GM23248 (cell line): Measurements from ENCODE around the gene ENOX1. TPM values are rescaled to one million over a fixed set of nuclear protein-coding genes. Genes with fewer than 3 reads are reported as not detected.

ENCODE experiments used
- DNase-seq: peaks from one replicate; pipeline ENCODE4 v3.0.0-alpha.2; 2015
- H2AFZ ChIP-seq: fragments of 200-600 bp; sonication (generic); 2 replicates; pipeline ENCODE4 v1.6.1; 2016; ENCODE audit warnings: antibody characterized with exemption
- H3F3A ChIP-seq: fragments of 200-600 bp; sonication (generic); 2 replicates; pipeline ENCODE4 v1.6.1; 2016; ENCODE audit warnings: mild to moderate bottlenecking, antibody characterized with exemption, mixed run types; ENCODE audit not compliant: insufficient read depth
- H3K27ac ChIP-seq: fragments of 200-600 bp; sonication (generic); 2 replicates; pipeline ENCODE4 v1.5.1; 2016; ENCODE audit warnings: mild to moderate bottlenecking
- H3K27me3 ChIP-seq: fragments of 200-600 bp; sonication (generic); replicated peaks from 2 replicates; pipeline ENCODE4 v1.6.1; 2016; ENCODE audit warnings: mild to moderate bottlenecking; ENCODE audit not compliant: insufficient read depth
- H3K36me3 ChIP-seq: fragments of 200-600 bp; sonication (generic); 2 replicates; pipeline ENCODE4 v1.6.1; 2016; ENCODE audit warnings: low read depth, mild to moderate bottlenecking
- H3K4me1 ChIP-seq: fragments of 200-600 bp; sonication (generic); 2 replicates; pipeline ENCODE4 v1.6.1; 2016; ENCODE audit warnings: mild to moderate bottlenecking; ENCODE audit not compliant: insufficient read depth
- H3K4me2 ChIP-seq: fragments of 200-600 bp; sonication (generic); one replicate; pipeline ENCODE4 v1.6.1; 2016; ENCODE audit warnings: mild to moderate bottlenecking; ENCODE audit not compliant: unreplicated experiment
- H3K4me3 ChIP-seq: fragments of 200-600 bp; sonication (generic); 2 replicates; pipeline ENCODE4 v1.5.1; 2016; ENCODE audit warnings: mild to moderate bottlenecking
- H3K79me2 ChIP-seq: fragments of 200-600 bp; sonication (generic); 2 replicates; pipeline ENCODE4 v1.6.1; 2016; ENCODE audit warnings: mild to moderate bottlenecking; ENCODE audit not compliant: insufficient read depth
- H3K9ac ChIP-seq: fragments of 200-600 bp; sonication (generic); 2 replicates; pipeline ENCODE4 v1.6.1; 2016; ENCODE audit warnings: mild to moderate bottlenecking
- H3K9me2 ChIP-seq: fragments of 200-600 bp; sonication (generic); 2 replicates; pipeline ENCODE4 v1.6.1; 2016; ENCODE audit warnings: mixed run types, mild to moderate bottlenecking, moderate library complexity; ENCODE audit not compliant: insufficient read depth
- H3K9me3 ChIP-seq: fragments of 200-600 bp; sonication (generic); one replicate; pipeline ENCODE4 v1.6.1; 2017; ENCODE audit warnings: low read depth
- H4K20me1 ChIP-seq: fragments of 200-600 bp; sonication (generic); 2 replicates; pipeline ENCODE4 v1.6.0; 2016; ENCODE audit not compliant: insufficient read depth
- EZH2 ChIP-seq: fragments of 200-600 bp; sonication (generic); IDR thresholded peaks from 2 replicates; pipeline ENCODE4 v1.6.1; 2018; ENCODE audit warnings: antibody characterized with exemption, mild to moderate bottlenecking; ENCODE audit not compliant: insufficient read depth, poor library complexity, severe bottlenecking
- EZH2phosphoT487 ChIP-seq: fragments of 200-600 bp; sonication (generic); IDR thresholded peaks from 2 replicates; pipeline ENCODE4 v1.6.1; 2018; ENCODE audit warnings: antibody characterized with exemption, moderate library complexity, mild to moderate bottlenecking, low read depth; ENCODE audit not compliant: insufficient read depth
- WGBS, 2 experiments: methylation state at CpG; one replicate each; pipeline ENCODE4 v1.1.6; 2015 to 2017; ENCODE audit warnings: low lambda C conversion rate in 2 of 2, low coverage in 1 of 2; ENCODE audit errors: missing lambda C conversion rate in 2 of 2; 5-methylcytosine and 5-hydroxymethylcytosine counted together
- in situ Hi-C: fragments of 300-500 bp; cut with MboI; formaldehyde crosslinking; loops from 2 replicates; pipeline ENCODE4 v1.15.0; 2020
- polyA plus RNA-seq: library from polyadenylated mRNA; unstranded; fragments of >200 nt; fragmentation: Nextera tagmentation; extraction: Ambion mirVana; gene quantifications from 2 replicates; pipeline ENCODE4 v1.2.1, GENCODE V29; 2016
- total RNA-seq: library from RNA; depleted of rRNA; stranded (reverse); fragments of >200 nt; shearing (Covaris generic); gene quantifications from 2 replicates; pipeline ENCODE4 v1.2.3, GENCODE V29; 2014

The ENOX1 gene
- total and polyA plus RNA-seq, 2 experiments from 2014 or later, result 1.8 to 3.2 TPM

DNA sequence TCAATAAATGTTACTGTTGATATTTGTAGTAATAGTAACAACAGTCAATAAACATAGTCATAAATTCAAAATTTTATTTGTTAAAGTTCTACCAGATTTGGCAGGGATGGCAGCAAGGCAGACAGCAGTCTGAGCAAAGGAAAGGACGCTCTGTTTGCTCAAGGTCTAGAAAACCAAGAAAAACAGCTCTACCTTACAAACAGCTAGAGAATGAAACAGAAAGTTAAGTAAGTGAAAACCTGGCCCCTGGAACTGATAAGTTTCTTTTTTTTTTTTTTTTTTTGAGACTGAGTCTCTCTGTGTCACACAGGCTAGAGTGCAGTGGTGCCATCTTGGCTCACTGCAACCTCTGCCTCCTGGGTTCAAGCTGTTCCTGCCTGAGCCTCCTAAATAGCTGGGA is 27.9 kb downstream of the ENOX1 start:
- Histone ChIP-seq H3K36me3 (no peaks in the 10 kb centered on the region), H3K27me3 (no peaks in the 10 kb centered on the region), H3K9me3 (no peaks in the 10 kb centered on the region), H2AFZ (no peak overlapping the region), H3K4me3 (no peak overlapping the region), H4K20me1 (no peaks in the 10 kb centered on the region), H3K79me2 (no peaks in the 10 kb centered on the region), H3K4me1 (no peaks in the 10 kb centered on the region), H3K4me2 (no peak overlapping the region), H3F3A (no peaks in the 10 kb centered on the region), H3K9me2 (no peaks in the 10 kb centered on the region), H3K27ac (no peak overlapping the region), H3K9ac (no peak overlapping the region)
- 89 to 90% methylated on average over 1 of the region's 1 CpG for WGBS, 2 experiments
- TF ChIP-seq EZH2phosphoT487, result no peak
- no peak for TF ChIP-seq EZH2
- in situ Hi-C loops, result no loop called here
- no peak for DNase-seq

DNA sequence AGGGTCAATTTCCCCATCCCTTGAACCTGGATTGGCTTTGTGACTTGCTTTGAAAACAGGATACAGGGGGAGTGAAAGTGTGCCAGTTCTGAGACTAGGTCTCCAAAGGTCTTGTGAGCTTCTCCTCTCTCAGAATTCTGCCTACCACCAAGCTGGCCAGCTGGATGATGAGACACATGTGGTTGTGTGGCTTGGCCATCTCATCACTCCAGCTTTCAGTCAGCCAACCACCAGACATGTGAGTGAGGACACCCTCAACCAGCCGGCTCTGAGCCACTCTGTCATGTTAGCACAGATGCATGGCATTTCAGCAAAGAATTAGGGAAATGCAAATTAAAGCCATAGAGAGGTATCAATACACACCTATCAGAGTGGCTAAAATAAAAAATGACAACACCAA is 29.5 kb downstream of the ENOX1 start:
- in situ Hi-C loops, result no loop called here

DNA sequence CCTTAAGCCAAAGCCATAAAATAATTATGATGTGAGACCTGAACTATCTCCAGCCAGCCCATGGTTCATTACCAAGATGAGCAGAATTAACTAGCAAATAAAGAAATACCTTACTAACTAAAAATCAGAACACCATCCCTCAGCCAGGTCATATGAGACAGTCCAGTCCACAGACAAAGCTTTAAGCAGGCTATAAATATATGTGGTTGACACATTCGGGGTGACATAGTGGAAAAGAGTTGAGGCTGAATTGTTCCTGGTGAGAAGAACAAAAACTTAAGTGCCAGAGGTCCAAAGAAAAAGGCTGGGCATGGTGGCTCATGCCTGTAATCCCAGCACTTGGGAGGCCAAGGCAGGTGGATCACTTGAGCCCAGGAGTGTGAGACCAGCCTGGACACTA is 30.9 kb downstream of the ENOX1 start:
- no peaks in the 10 kb centered on the region for H3K27me3 ChIP-seq
- TF ChIP-seq EZH2phosphoT487 (no peak), EZH2 (no peak)
- no peak overlapping the region for H2AFZ ChIP-seq
- H3F3A ChIP-seq, result no peaks in the 10 kb centered on the region
- WGBS, 2 experiments, result 39 to 47% methylated on average over 1 of the region's 1 CpG
- H4K20me1 ChIP-seq, result no peaks in the 10 kb centered on the region
- no peak overlapping the region for H3K4me3 ChIP-seq
- no peak overlapping the region for H3K27ac ChIP-seq
- DNase-seq, result no peak
- H3K4me1 ChIP-seq, result no peaks in the 10 kb centered on the region
- no peaks in the 10 kb centered on the region for H3K79me2 ChIP-seq
- no peaks in the 10 kb centered on the region for H3K9me2 ChIP-seq
- no peaks in the 10 kb centered on the region for H3K36me3 ChIP-seq
- no peaks in the 10 kb centered on the region for H3K9me3 ChIP-seq
- H3K4me2 ChIP-seq, result no peak overlapping the region
- H3K9ac ChIP-seq, result no peak overlapping the region
- in situ Hi-C loops, result no loop called here

More for the DNA sequence above, 29.5 kb downstream of the ENOX1 start:
- Histone ChIP-seq H4K20me1 (no peaks in the 10 kb centered on the region), H3K36me3 (no peaks in the 10 kb centered on the region), H3K4me1 (no peaks in the 10 kb centered on the region), H3K9me2 (no peaks in the 10 kb centered on the region), H3K9ac (no peak overlapping the region), H3K27ac (no peak overlapping the region), H2AFZ (no peak overlapping the region), H3F3A (no peaks in the 10 kb centered on the region), H3K4me3 (no peak overlapping the region), H3K4me2 (no peak overlapping the region), H3K27me3 (no peaks in the 10 kb centered on the region), H3K9me3 (no peaks in the 10 kb centered on the region), H3K79me2 (no peaks in the 10 kb centered on the region)
- no peak for TF ChIP-seq EZH2phosphoT487
- TF ChIP-seq EZH2, result no peak
- no peak for DNase-seq
- 53 to 71% methylated on average over 1 of the region's 1 CpG for WGBS, 2 experiments

DNA sequence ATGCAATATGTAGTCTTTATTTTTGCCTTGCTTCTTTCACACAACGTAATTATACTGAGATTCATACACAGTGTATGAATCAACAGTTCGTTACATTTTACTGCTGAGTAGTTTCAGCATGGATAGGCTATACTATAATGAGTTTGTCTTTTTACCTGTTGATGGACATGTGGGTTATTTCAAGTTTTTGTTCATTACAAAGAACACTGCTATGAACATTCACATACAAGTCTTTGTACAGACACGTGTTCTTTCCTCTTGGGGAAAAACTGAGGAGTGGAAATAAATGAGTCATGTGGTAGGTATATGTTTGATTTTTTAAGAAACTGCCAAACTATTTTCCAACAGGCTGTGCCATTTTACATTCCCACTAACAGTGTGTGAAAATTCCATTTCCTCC is 35.1 kb downstream of the ENOX1 start:
- no peak overlapping the region for H3K9ac ChIP-seq
- no peaks in the 10 kb centered on the region for H3K4me1 ChIP-seq
- no peaks in the 10 kb centered on the region for H3K79me2 ChIP-seq
- no peak for DNase-seq
- no peak overlapping the region for H3K4me2 ChIP-seq
- TF ChIP-seq EZH2 (no peak), EZH2phosphoT487 (no peak)
- H4K20me1 ChIP-seq, result no peaks in the 10 kb centered on the region
- H3K9me3 ChIP-seq, result no peaks in the 10 kb centered on the region
- 81 to 86% methylated on average over 3 of the region's 3 CpGs for WGBS, 2 experiments
- no peak overlapping the region for H3K27ac ChIP-seq
- no peaks in the 10 kb centered on the region for H3K36me3 ChIP-seq
- no peaks in the 10 kb centered on the region for H3F3A ChIP-seq
- H3K4me3 ChIP-seq, result no peak overlapping the region
- H2AFZ ChIP-seq, result no peak overlapping the region
- no peaks in the 10 kb centered on the region for H3K27me3 ChIP-seq
- H3K9me2 ChIP-seq, result no peaks in the 10 kb centered on the region
- in situ Hi-C loops, result no loop called here

DNA sequence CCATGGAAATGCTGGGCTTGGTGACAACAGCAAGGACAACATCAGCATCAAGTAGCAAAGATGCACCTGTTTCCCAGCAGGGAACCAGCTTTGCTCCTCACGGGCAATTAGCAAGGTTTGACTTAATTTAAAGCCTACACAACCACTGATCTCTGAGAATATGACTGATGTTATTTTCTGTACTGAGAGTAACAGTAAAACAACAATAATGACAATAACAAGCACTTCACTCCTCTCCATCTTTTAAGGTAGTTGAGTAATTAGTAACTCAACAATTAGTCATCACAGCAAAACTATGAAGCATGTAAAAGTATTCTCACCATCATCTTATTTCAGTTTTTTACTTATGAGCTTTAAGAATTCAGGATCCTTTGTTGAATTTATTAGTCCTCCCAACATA is 37.3 kb downstream of the ENOX1 start:
- no peak for DNase-seq
- no peaks in the 10 kb centered on the region for H4K20me1 ChIP-seq
- no peaks in the 10 kb centered on the region for H3K4me1 ChIP-seq
- 83 to 95% methylated on average over 1 of the region's 1 CpG for WGBS, 2 experiments
- H2AFZ ChIP-seq, result no peak overlapping the region
- no peak overlapping the region for H3K27ac ChIP-seq
- TF ChIP-seq EZH2 (no peak), EZH2phosphoT487 (no peak)
- in situ Hi-C loops, result no loop called here
- no peaks in the 10 kb centered on the region for H3K36me3 ChIP-seq
- H3K4me2 ChIP-seq, result no peak overlapping the region
- H3K27me3 ChIP-seq, result no peaks in the 10 kb centered on the region
- H3K79me2 ChIP-seq, result no peaks in the 10 kb centered on the region
- H3K9me3 ChIP-seq, result no peaks in the 10 kb centered on the region
- H3F3A ChIP-seq, result no peaks in the 10 kb centered on the region
- no peak overlapping the region for H3K9ac ChIP-seq
- no peak overlapping the region for H3K4me3 ChIP-seq
- H3K9me2 ChIP-seq, result no peaks in the 10 kb centered on the region
